Adrenal gland (tissue), 5 donors: ENCODE measurements around the gene ALDH3A2.

Experiments used
- CTCF ChIP-seq, 6 experiments: fragments of 450-650 bp in 4 of 6; fragments of 200-600 bp in 2 of 6; sonication (generic) in 1 of 6; IDR thresholded peaks; 1 replicate in 5 of 6; 2 replicates in 1 of 6; pipeline versions ENCODE4 v1.5.1 to v1.8.0; 2016 to 2021; ENCODE audit warnings: antibody characterized with exemption in 6 of 6, mild to moderate bottlenecking in 2 of 6, moderate library complexity in 1 of 6
- POLR2A ChIP-seq, 2 donors: fragments of 450-650 bp; IDR thresholded peaks; one replicate each; pipeline ENCODE4 v1.6.1; 2017; ENCODE audit warnings: antibody characterized with exemption in 2 of 2, mild to moderate bottlenecking in 2 of 2, moderate library complexity in 1 of 2
- donor health status: DM: no; HTN: no; CAD: no.

- no peak for TF ChIP-seq CTCF (IDR thresholded peaks at IDR 0.05)
- TF ChIP-seq POLR2A (IDR thresholded peaks at IDR 0.05): no peak
Measured at GRCh38 chr17:19619705-19620325, 28.7 kb upstream of the ALDH3A2 start.
